HEK293 (cell line): ENCODE data around the gene CEACAM19.

Experiments
- KLF9 ChIP-seq: fragments of 450-650 bp; formaldehyde crosslinking; IDR thresholded peaks from 2 replicates; pipeline ENCODE4 v1.5.1; 2016; ENCODE audit warnings: missing biosample characterization, missing genetic modification characterization, low read depth
- PRDM1 ChIP-seq: fragments of 450-650 bp; formaldehyde crosslinking; IDR thresholded peaks from 2 replicates; pipeline ENCODE4; 2016; ENCODE audit warnings: missing biosample characterization, missing genetic modification characterization
- PRDM10 ChIP-seq: fragments of 450-650 bp; formaldehyde crosslinking; IDR thresholded peaks from 2 replicates; pipeline ENCODE4 v1.5.1; 2016; ENCODE audit warnings: missing biosample characterization, missing genetic modification characterization
- REST ChIP-seq: fragments of 450-650 bp; formaldehyde crosslinking; IDR thresholded peaks from 2 replicates; pipeline ENCODE4 v1.5.1; 2016; ENCODE audit warnings: missing biosample characterization, missing genetic modification characterization
- WT1 ChIP-seq: fragments of 450-650 bp; formaldehyde crosslinking; IDR thresholded peaks from 2 replicates; pipeline ENCODE4 v1.5.1; 2016; ENCODE audit warnings: missing biosample characterization, missing genetic modification characterization
- ZNF132 ChIP-seq: fragments of 450-650 bp; formaldehyde crosslinking; IDR thresholded peaks from 2 replicates; pipeline ENCODE4 v1.5.1; 2017; ENCODE audit warnings: missing biosample characterization, missing genetic modification characterization, borderline replicate concordance
- ZNF404 ChIP-seq: fragments of 450-650 bp; formaldehyde crosslinking; IDR thresholded peaks from 2 replicates; pipeline ENCODE4 v1.5.1; 2017; ENCODE audit warnings: missing biosample characterization, missing genetic modification characterization
- ZNF544 ChIP-seq: fragments of 450-650 bp; formaldehyde crosslinking; IDR thresholded peaks from 2 replicates; pipeline ENCODE4 v1.5.0; 2017; ENCODE audit warnings: missing biosample characterization, missing genetic modification characterization
- ZNF776 ChIP-seq: fragments of 450-650 bp; formaldehyde crosslinking; IDR thresholded peaks from 2 replicates; pipeline ENCODE4 v1.5.0; 2017; ENCODE audit warnings: missing biosample characterization, missing genetic modification characterization, borderline replicate concordance
- TF ChIP-seq, protein P1 (sequence below): fragments of 450-650 bp; formaldehyde crosslinking; IDR thresholded peaks from 2 replicates; pipeline ENCODE4 v1.5.1; 2016; ENCODE audit warnings: missing biosample characterization, missing genetic modification characterization
- TF ChIP-seq, protein P2 (sequence below): fragments of 450-650 bp; formaldehyde crosslinking; IDR thresholded peaks from 2 replicates; pipeline ENCODE4 v1.5.1; 2017; ENCODE audit warnings: missing biosample characterization, missing genetic modification characterization

DNA sequence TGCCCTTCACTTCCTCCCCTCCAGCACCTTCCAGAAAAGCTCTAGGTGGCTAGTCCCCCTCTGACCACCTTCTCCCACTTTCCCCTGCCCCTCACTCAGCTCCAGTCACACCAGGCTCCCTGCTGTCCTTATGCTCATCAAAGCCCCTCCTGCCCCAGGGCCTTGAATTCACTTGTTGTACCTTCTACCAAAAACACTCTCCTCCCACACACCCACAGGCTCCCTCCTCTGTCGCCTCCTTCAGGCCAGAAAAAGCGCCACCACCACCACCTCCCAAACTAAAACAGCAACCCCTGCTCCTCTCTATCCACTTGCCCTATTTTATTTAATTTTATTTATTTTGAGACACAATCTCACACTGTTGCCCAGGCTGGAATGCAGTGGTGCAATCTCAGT is 22.9 kb downstream of the CEACAM19 start:
- TF ChIP-seq ZNF544 (tag by site-specific recombination) = no peak
- TF ChIP-seq, protein P1, sequence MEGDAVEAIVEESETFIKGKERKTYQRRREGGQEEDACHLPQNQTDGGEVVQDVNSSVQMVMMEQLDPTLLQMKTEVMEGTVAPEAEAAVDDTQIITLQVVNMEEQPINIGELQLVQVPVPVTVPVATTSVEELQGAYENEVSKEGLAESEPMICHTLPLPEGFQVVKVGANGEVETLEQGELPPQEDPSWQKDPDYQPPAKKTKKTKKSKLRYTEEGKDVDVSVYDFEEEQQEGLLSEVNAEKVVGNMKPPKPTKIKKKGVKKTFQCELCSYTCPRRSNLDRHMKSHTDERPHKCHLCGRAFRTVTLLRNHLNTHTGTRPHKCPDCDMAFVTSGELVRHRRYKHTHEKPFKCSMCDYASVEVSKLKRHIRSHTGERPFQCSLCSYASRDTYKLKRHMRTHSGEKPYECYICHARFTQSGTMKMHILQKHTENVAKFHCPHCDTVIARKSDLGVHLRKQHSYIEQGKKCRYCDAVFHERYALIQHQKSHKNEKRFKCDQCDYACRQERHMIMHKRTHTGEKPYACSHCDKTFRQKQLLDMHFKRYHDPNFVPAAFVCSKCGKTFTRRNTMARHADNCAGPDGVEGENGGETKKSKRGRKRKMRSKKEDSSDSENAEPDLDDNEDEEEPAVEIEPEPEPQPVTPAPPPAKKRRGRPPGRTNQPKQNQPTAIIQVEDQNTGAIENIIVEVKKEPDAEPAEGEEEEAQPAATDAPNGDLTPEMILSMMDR = 0 out of 2 replicates have a peak, but pooled peaks have one; percentile 14
- TF ChIP-seq ZNF132 (tag by site-specific recombination) = no peak
- no peak for TF ChIP-seq WT1 (tag by site-specific recombination)
- no peak for TF ChIP-seq KLF9 (tag by site-specific recombination)
- no peak for TF ChIP-seq ZNF776
- peak; percentile 78 for TF ChIP-seq PRDM1 (tag by site-specific recombination)
- no peak for TF ChIP-seq PRDM10 (tag by site-specific recombination)
- no peak for TF ChIP-seq REST (tag by site-specific recombination)
- TF ChIP-seq ZNF404 (tag by site-specific recombination) = no peak
- TF ChIP-seq, protein P2, sequence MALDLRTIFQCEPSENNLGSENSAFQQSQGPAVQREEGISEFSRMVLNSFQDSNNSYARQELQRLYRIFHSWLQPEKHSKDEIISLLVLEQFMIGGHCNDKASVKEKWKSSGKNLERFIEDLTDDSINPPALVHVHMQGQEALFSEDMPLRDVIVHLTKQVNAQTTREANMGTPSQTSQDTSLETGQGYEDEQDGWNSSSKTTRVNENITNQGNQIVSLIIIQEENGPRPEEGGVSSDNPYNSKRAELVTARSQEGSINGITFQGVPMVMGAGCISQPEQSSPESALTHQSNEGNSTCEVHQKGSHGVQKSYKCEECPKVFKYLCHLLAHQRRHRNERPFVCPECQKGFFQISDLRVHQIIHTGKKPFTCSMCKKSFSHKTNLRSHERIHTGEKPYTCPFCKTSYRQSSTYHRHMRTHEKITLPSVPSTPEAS (tag by site-specific recombination) = no peak
